NCI-H69 (cell line): Measurements from ENCODE around the gene NELFE.
"Not testable (repeated sequence)": the region's sequence is repeated elsewhere in the genome, so short reads cannot be mapped to it uniquely, and the experiment has no call there.

ENCODE experiments used
- DNase-seq: peaks from one replicate; lab custom pipeline; 2025; lab: John Stamatoyannopoulos, UW

Gene NELFE

GRCh38 chr6:31948753-31949413 lies 9.9 kb downstream of the NELFE start:
- DNase-seq = peak; percentile 12

- DNase-seq = no peak
Observed at GRCh38 chr6:31948306-31948705, 10.5 kb downstream of the NELFE start.

GRCh38 chr6:31947864-31948263 lies 10.9 kb downstream of the NELFE start:
- no peak for DNase-seq

GRCh38 chr6:31947070-31947675 lies 11.6 kb downstream of the NELFE start:
- no peak for DNase-seq

GRCh38 chr6:31946370-31946885 lies 12.3 kb downstream of the NELFE start:
- DNase-seq = no peak

GRCh38 chr6:31945507-31946369 lies 13.0 kb downstream of the NELFE start, which contains the start of gene CFB:
Gene CFB (plus strand): TSS chr6:31946095. CDS start chr6:31946222, 127 bp downstream.
- peak; percentile 18 for DNase-seq

GRCh38 chr6:31945154-31945506 lies 13.6 kb downstream of the NELFE start:
- no peak for DNase-seq

- no peak for DNase-seq
Observed at GRCh38 chr6:31943742-31944141, 15.0 kb downstream of the NELFE start.

- peak; percentile 52 for DNase-seq
Observed at GRCh38 chr6:31940256-31940664, 18.5 kb downstream of the NELFE start.

- DNase-seq = no peak
Observed at GRCh38 chr6:31935823-31936222, 22.9 kb downstream of the NELFE start.

- no peak for DNase-seq
Observed at GRCh38 chr6:31935021-31935420, 23.8 kb downstream of the NELFE start.

- no peak for DNase-seq
Observed at GRCh38 chr6:31933537-31933936, 25.2 kb downstream of the NELFE start.

GRCh38 chr6:31932137-31932536 lies 26.6 kb downstream of the NELFE start:
- not testable (repeated sequence) for DNase-seq

GRCh38 chr6:31930962-31931361 lies 27.8 kb downstream of the NELFE start:
- DNase-seq = no peak

GRCh38 chr6:31928672-31928939 lies 30.2 kb downstream of the NELFE start:
- no peak for DNase-seq

GRCh38 chr6:31927863-31928671 lies 30.7 kb downstream of the NELFE start:
- no peak for DNase-seq

- DNase-seq = no peak
Observed at GRCh38 chr6:31927242-31927862, 31.4 kb downstream of the NELFE start, which contains the start of gene C2. Gene C2 (plus strand): TSS chr6:31927717. CDS start chr6:31927753, 36 bp downstream.

- DNase-seq = peak; percentile 43
Observed at GRCh38 chr6:31922942-31923341, 35.8 kb downstream of the NELFE start.

- DNase-seq = no peak
Observed at GRCh38 chr6:31920811-31921210, 38.0 kb downstream of the NELFE start.

GRCh38 chr6:31919624-31920303 lies 39.0 kb downstream of the NELFE start:
- DNase-seq = no peak
